Kidney epithelial cell (primary cell): Measurements from ENCODE around the gene EHD2. TPM values are rescaled to one million over a fixed set of nuclear protein-coding genes. Genes with fewer than 3 reads are reported as not detected.

Experiments
- DNase-seq: peaks from one replicate; pipeline ENCODE4 v3.0.0-alpha.2; 2010; ENCODE audit warnings: low read depth
- H3K27me3 ChIP-seq: 2 replicates; pipeline ENCODE4 v1.6.0; 2011; ENCODE audit warnings: low read length; ENCODE audit not compliant: control insufficient read depth, insufficient read depth
- H3K36me3 ChIP-seq: 2 replicates; pipeline ENCODE4 v1.5.1; 2011; ENCODE audit warnings: low read length; ENCODE audit not compliant: control insufficient read depth, insufficient read depth
- H3K4me3 ChIP-seq: 2 replicates; pipeline ENCODE4 v1.5.1; 2011; ENCODE audit warnings: low read depth, mild to moderate bottlenecking, control low read depth, low read length
- CTCF ChIP-seq: IDR thresholded peaks from 2 replicates; pipeline ENCODE4 v1.5.1; 2011; ENCODE audit warnings: mild to moderate bottlenecking, moderate library complexity, low read length, control low read depth, inconsistent platforms; ENCODE audit not compliant: insufficient read depth, poor library complexity, severe bottlenecking
- total RNA-seq: library from RNA; depleted of rRNA; stranded (reverse); fragments of >200 nt; gene quantifications from 2 replicates; pipeline ENCODE4 v1.2.3, GENCODE V29; 2015

EHD2 gene
- total RNA-seq, 1 donor from 2014 or later: 32.5 TPM

- H3K4me3 ChIP-seq: no peak overlapping the region
- no peaks in the 10 kb centered on the region for H3K27me3 ChIP-seq
- DNase-seq: no peak
- no peak for TF ChIP-seq CTCF
- H3K36me3 ChIP-seq: peaks cover 3% of the 10 kb centered on the region
Measured at GRCh38 chr19:47679922-47680857, 33.0 kb upstream of the EHD2 start.

- peaks cover 3% of the 10 kb centered on the region for H3K36me3 ChIP-seq
- no peak overlapping the region for H3K4me3 ChIP-seq
- TF ChIP-seq CTCF: no peak
- DNase-seq: no peak
- no peaks in the 10 kb centered on the region for H3K27me3 ChIP-seq
Measured at GRCh38 chr19:47680858-47681332, 32.3 kb upstream of the EHD2 start.

DNA sequence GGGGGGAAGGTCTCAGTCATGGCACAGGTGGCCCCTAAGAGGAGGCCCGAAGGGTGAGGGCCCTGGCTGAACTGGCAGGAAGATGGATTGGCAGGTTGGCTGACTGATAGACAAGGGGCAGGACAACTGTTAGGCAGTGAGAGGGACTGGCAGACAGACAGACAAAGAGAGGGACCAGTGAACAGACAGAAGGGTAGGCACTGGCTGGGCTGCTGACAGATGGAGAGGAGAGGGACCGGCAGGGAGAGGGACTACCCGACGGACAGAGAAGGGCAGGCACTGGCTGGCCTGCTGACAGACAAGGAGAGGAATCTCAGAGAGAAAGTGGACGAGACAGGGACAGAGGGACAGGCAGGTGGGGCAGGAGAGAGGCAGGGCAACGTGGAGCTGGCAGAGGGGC is 31.8 kb upstream of the EHD2 start:
- peaks cover 3% of the 10 kb centered on the region for H3K36me3 ChIP-seq
- DNase-seq: no peak
- no peak overlapping the region for H3K4me3 ChIP-seq
- no peaks in the 10 kb centered on the region for H3K27me3 ChIP-seq
- TF ChIP-seq CTCF: no peak

DNA sequence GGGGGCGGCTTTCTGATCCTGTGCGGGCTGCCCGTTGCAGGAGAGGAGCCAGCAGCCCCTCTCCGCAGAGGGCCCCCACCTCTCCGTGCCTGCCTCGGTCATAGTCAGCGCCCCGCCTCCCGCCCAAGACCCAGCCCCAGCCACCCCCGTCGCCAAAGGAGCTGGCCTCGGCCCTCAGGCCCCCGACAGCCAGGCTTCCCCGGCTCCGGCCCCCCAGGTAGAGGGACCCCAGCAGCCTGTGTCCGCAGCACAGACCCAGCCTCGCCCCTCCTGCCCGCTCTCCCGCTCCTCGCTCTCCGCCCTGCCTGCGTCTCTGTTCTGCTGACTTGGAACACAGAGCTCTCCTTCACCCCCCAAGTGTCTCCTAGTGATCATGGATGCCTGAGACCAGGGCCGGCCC is 31.3 kb upstream of the EHD2 start:
- Histone ChIP-seq H3K27me3 (no peaks in the 10 kb centered on the region), H3K36me3 (peaks cover 3% of the 10 kb centered on the region), H3K4me3 (no peak overlapping the region)
- DNase-seq: no peak
- TF ChIP-seq CTCF: no peak

GRCh38 chr19:47682939-47683338 is 30.3 kb upstream of the EHD2 start:
- H3K27me3 ChIP-seq: no peaks in the 10 kb centered on the region
- no peak for TF ChIP-seq CTCF
- no peak overlapping the region for H3K4me3 ChIP-seq
- H3K36me3 ChIP-seq: peaks cover 3% of the 10 kb centered on the region
- no peak for DNase-seq
